OCI-LY1 (cell line): ENCODE measurements around the gene NDC1.

ENCODE experiments used
- CTCF ChIP-seq: fragments of 200-600 bp; sonication (generic), shearing (Covaris generic); IDR thresholded peaks from 2 replicates; pipeline ENCODE4 v1.5.1; 2017; ENCODE audit warnings: mild to moderate bottlenecking, antibody characterized with exemption, low read length, moderate library complexity, mixed read lengths
- EZH2 ChIP-seq: fragments of 200-600 bp; sonication (generic), shearing (Covaris generic); IDR thresholded peaks from 2 replicates; pipeline ENCODE4 v1.8.0; 2017; ENCODE audit warnings: borderline replicate concordance, mixed run types, mild to moderate bottlenecking, antibody characterized with exemption, low read length, moderate library complexity, mixed read lengths

- TF ChIP-seq EZH2 (no peak), CTCF (no peak)
These were observed 31.5 kb upstream of the NDC1 start for GRCh38 chr1:53869454-53870117.
